Measurements from ENCODE around the gene ASB16. TPM values are rescaled to one million over a fixed set of nuclear protein-coding genes. Genes with fewer than 3 reads are reported as not detected.
A peak's percentile ranks its signal among the peaks of the same experiment; 100 is the strongest.

ASB16 gene
- polyA plus RNA-seq, 1 donor: 18.2 TPM

- no peak for DNase-seq (ENCODE audit: low read depth)
Observed at GRCh38 chr17:44187131-44187899, 16.8 kb downstream of the ASB16 start.

GRCh38 chr17:44188576-44189403 is 18.3 kb downstream of the ASB16 start:
- DNase-seq (ENCODE audit: low read depth): no peak

GRCh38 chr17:44190481-44190880 is 20.0 kb downstream of the ASB16 start:
- DNase-seq (ENCODE audit: low read depth): no peak

- no peak for DNase-seq (ENCODE audit: low read depth)
Observed at GRCh38 chr17:44191369-44191768, 20.9 kb downstream of the ASB16 start.

- no peak for DNase-seq (ENCODE audit: low read depth)
Observed at GRCh38 chr17:44191941-44192496, 21.5 kb downstream of the ASB16 start.

GRCh38 chr17:44192750-44193149 is 22.2 kb downstream of the ASB16 start:
- DNase-seq (ENCODE audit: low read depth): no peak

- no peak for DNase-seq (ENCODE audit: low read depth)
Observed at GRCh38 chr17:44193326-44194084, 23.0 kb downstream of the ASB16 start.

GRCh38 chr17:44197107-44197506 is 26.6 kb downstream of the ASB16 start:
- DNase-seq (ENCODE audit: low read depth): no peak

- DNase-seq (ENCODE audit: low read depth): no peak
Observed at GRCh38 chr17:44197980-44198720, 27.6 kb downstream of the ASB16 start.

- DNase-seq (ENCODE audit: low read depth): no peak
Observed at GRCh38 chr17:44198721-44199552, 28.4 kb downstream of the ASB16 start.

- peak; percentile 80 for DNase-seq (ENCODE audit: low read depth)
Observed at GRCh38 chr17:44199553-44200477, 29.3 kb downstream of the ASB16 start, which contains the start of gene ATXN7L3. Gene ATXN7L3 (minus strand): TSS chr17:44199884. CDS start chr17:44198070, 1,814 bp downstream.

GRCh38 chr17:44200478-44201155 is 30.1 kb downstream of the ASB16 start:
- no peak for DNase-seq (ENCODE audit: low read depth)

GRCh38 chr17:44202756-44203155 is 32.3 kb downstream of the ASB16 start:
- DNase-seq (ENCODE audit: low read depth): no peak

GRCh38 chr17:44203731-44204440 is 33.4 kb downstream of the ASB16 start:
- no peak for DNase-seq (ENCODE audit: low read depth)

GRCh38 chr17:44204441-44204882 is 34.0 kb downstream of the ASB16 start:
- no peak for DNase-seq (ENCODE audit: low read depth)

GRCh38 chr17:44205962-44206824 is 35.7 kb downstream of the ASB16 start:
- no peak for DNase-seq (ENCODE audit: low read depth)

- DNase-seq (ENCODE audit: low read depth): no peak
Observed at GRCh38 chr17:44206825-44207155, 36.3 kb downstream of the ASB16 start.

Measured in forelimb muscle (tissue), 1 donor.